ENCODE results near the gene ALB.

Gene ALB

GRCh38 chr4:73407227-73407673 lies 3.2 kb downstream of the ALB start:
- no peak for TF ChIP-seq CTCF (IDR thresholded peaks at IDR 0.05; ENCODE audit: control insufficient read depth, insufficient read depth, low read depth, low read length, missing control alignments)
- DNase-seq (ENCODE audit: low read depth): no peak
- no peak overlapping the region for H3K4me3 ChIP-seq (ENCODE audit: control insufficient read depth, low read depth, low read length)

- TF ChIP-seq CTCF (IDR thresholded peaks at IDR 0.05; ENCODE audit: control insufficient read depth, insufficient read depth, low read depth, low read length, missing control alignments): no peak
- DNase-seq (ENCODE audit: low read depth): no peak
- no peak overlapping the region for H3K4me3 ChIP-seq (ENCODE audit: control insufficient read depth, low read depth, low read length)
Measured at GRCh38 chr4:73408181-73408867, 4.2 kb downstream of the ALB start.

- H3K4me3 ChIP-seq (ENCODE audit: control insufficient read depth, low read depth, low read length): no peak overlapping the region
- DNase-seq (ENCODE audit: low read depth): no peak
- TF ChIP-seq CTCF (IDR thresholded peaks at IDR 0.05; ENCODE audit: control insufficient read depth, insufficient read depth, low read depth, low read length, missing control alignments): no peak
Measured at GRCh38 chr4:73409012-73409862, 5.2 kb downstream of the ALB start.

GRCh38 chr4:73409978-73410548 lies 6.0 kb downstream of the ALB start:
- no peak for DNase-seq (ENCODE audit: low read depth)
- H3K4me3 ChIP-seq (ENCODE audit: control insufficient read depth, low read depth, low read length): no peak overlapping the region
- no peak for TF ChIP-seq CTCF (IDR thresholded peaks at IDR 0.05; ENCODE audit: control insufficient read depth, insufficient read depth, low read depth, low read length, missing control alignments)

- TF ChIP-seq CTCF (IDR thresholded peaks at IDR 0.05; ENCODE audit: control insufficient read depth, insufficient read depth, low read depth, low read length, missing control alignments): no peak
- H3K4me3 ChIP-seq (ENCODE audit: control insufficient read depth, low read depth, low read length): no peak overlapping the region
- no peak for DNase-seq (ENCODE audit: low read depth)
Measured at GRCh38 chr4:73410916-73411730, 7.0 kb downstream of the ALB start.

Measured in AG09309 (cell line).